Hair follicle dermal papilla cell (primary cell): ENCODE data around the gene CEBPE. TPM values are rescaled to one million over a fixed set of nuclear protein-coding genes. Genes with fewer than 3 reads are reported as not detected.

Experiments
- small RNA-seq: library from RNA; depleted of rRNA; stranded (forward); fragments of <200 nt; gene quantifications from one replicate; pipeline ENCODE3, GENCODE V24; 2012
- total RNA-seq: library from RNA; depleted of rRNA; stranded (reverse); fragments of >200 nt; gene quantifications from 2 replicates; pipeline ENCODE4 v1.2.3, GENCODE V29; 2012

CEBPE gene
- total RNA-seq = not detected in 2 replicates

DNA sequence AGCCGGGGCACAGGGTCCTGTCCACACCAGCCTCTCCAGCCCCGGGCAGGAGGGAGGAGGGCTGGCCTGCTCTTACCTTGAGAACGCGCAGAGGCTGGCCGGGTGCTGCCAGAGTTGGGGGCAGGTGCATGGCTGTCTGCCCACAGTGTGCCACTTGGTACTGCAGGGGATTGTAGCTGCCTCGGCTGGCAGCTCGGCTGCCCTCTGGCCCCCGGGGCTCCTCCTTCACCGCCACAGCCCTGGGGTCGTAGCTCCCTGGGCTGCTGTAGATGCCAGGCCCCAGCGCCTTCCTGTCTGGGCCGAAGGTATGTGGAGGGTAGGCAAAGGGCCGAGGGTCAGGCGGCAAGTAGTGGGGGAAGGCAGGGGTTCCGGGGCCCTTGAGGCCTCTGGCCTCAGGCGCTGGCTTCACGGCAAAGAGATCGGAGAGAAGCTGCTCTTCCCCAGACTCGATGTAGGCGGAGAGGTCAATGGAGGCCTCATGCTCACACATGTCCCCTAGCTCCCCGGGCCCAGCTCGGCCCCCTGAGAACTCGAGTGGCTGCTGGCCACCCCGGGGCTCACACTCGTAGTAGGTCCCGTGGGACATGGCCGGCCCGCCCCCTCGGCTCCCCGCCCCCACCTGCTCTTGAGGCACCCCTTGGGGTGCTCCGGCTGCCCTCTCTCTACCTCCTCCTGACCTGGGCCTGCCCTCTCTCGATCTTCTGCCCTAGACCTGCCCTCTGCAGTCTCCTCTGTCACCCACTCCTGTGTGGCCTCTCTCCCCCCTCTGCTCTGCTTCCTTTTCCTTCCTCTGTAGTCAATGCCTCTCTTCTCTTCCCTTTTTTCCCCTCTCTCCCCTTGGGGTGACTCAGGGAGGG, at the start of gene CEBPE:
CEBPE (minus strand) TSS at position 750 of the 857 bp plus-strand sequence; CDS start at position 586, 164 bp downstream.

DNA sequence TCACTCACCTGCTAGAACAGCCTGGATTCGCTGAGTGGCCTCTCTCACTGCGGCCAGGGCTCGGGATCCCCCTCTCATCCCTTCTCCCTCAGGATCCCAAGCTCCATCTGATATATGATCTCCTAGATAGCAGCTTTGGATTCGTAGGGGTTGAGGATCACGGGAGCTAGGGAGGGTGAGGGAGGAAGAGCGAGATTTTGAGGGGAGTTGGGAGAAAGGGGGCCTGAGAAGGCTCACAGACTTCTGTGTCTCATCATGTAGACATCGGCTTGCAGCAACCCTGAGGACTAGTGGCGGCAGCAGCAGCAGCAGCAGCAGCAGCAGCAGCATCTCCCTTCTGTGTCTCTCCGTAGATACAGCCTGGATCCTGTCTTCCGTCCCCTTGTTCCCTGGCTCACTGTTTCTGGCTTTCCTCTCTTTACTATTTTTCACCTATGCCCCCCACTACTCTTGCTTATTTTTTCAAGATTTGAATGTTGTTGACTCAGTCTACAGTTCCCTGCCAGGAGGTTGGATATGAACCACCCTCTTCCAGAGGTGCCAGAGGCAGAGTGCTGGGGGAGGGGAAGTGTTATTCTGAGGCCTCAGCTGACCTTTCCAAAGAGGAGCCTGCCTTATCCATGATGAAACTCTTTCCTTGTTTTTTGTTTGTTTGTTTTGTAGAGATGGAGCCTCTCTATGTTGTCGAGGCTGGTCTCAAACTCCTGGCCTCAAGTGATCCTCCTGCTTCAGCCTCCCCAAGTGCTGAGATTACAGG, 14.3 kb downstream of the CEBPE start, which contains the start of gene CIROP:
CIROP (minus strand) TSS at position 399 of the 757 bp plus-strand sequence; CDS start at position 330, 69 bp downstream.

DNA sequence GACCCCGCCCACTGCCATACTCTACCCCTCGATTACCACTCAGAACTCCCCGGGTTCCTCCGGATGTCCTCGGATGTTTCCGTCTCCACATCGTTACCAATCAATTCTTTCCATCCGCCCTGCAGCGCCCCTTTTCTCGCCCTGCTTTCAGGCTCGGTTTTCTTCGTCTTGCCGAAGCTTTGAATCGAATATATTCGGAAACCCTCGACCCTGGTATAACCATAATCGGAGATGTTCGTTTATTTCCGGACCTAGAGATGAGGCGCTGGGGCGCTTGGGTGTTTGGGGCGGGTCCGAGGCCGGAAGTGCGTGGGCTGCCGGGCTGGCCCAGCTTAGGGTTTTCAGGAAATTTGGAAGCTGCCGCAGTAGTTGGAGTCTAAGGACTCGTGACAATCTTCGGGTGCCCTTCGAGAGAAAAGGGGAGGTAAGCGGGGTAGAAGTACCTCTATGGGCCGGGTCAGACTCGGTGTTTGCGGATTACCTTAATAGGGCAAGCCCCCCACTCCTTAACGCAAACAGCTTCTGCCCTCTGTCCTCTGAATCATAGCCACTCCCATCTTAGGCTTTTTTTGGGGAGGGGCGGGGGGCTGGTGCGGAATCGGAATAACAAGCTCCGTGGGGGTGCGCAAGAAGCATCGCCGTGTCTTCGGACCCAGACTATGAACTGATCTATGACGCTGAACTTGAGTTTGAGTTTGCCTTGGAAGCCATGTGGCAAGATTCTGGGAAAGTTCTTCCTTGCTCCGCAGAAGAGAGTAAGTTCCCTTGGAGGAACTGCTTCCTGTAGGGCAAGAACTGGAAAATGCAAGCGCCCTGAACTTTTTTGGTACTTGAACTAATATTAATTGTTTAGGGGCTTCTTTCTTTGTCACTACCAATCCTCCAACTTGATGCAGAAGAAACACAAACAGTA, 23.6 kb downstream of the CEBPE start, which contains the start of gene C14orf119:
C14orf119 (plus strand) TSS at position 310 of the 913 bp plus-strand sequence. CDS start 2,154 bp downstream, outside the sequence.

DNA sequence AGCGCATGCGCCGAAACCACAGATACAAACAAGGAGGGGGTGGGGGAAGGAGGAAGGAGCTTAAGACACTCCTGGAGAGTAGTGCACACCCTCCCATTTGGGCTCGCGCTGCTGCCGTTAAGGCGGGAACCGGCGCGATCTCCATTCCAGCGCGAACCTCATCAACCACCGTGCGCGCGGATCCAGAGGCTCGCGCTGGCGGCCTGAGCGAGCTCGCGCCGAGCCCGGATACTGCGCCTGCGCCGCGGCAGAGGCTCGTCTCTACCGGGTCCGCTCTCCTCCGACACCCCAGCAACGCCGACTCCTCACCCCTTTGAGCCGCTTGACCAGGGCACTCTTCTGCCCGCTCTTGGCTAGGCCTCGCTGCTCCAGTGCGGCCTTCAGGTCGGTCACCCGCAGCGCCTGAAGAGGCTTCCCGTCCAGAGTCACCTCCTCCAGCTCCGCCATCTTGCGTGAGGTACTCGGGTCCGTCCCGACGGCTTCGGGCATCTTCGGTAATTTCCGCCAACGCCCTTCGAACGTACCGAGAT, 24.3 kb downstream of the CEBPE start, which contains the start of gene ACIN1:
ACIN1 (minus strand) TSS at position 471 of the 530 bp plus-strand sequence; CDS start at position 447, 24 bp downstream.

Small RNAs within 50 kb of the gene (small RNA-seq; reads per million reads assigned to genes)
- gene RNU6-1138P = not detected

Other genes starting within 250 kb of the CEBPE start
- gene LRP10, start 247.5 kb downstream of the CEBPE start, total RNA-seq = 152 and 182 TPM in 2 replicates
- gene REM2, start 236.0 kb downstream of the CEBPE start, total RNA-seq = 0.12 TPM in 1 of 2 replicates, not detected in the other
- gene RBM23, start 200.1 kb downstream of the CEBPE start, total RNA-seq = 73.2 and 156 TPM in 2 replicates
- gene PRMT5, start 189.9 kb downstream of the CEBPE start, total RNA-seq = 39.7 and 50.0 TPM in 2 replicates
- gene HAUS4, start 162.2 kb downstream of the CEBPE start, total RNA-seq = 36.3 and 37.3 TPM in 2 replicates
- 93.6 and 109 TPM in 2 replicates for gene AJUBA, start 136.7 kb downstream of the CEBPE start, total RNA-seq
- 13.1 and 15.7 TPM in 2 replicates for gene C14orf93, start 109.1 kb downstream of the CEBPE start, total RNA-seq
- gene PSMB5, start 84.4 kb downstream of the CEBPE start, total RNA-seq = 114 and 115 TPM in 2 replicates
- gene PSMB11, start 77.0 kb downstream of the CEBPE start, total RNA-seq = not detected in 2 replicates
- 2.7 and 3.6 TPM in 2 replicates for gene CDH24, start 61.7 kb downstream of the CEBPE start, total RNA-seq
- 90.7 and 115 TPM in 2 replicates for gene ACIN1, start 24.1 kb downstream of the CEBPE start, total RNA-seq
- gene C14orf119, start 23.8 kb downstream of the CEBPE start, total RNA-seq = 38.3 and 40.7 TPM in 2 replicates
- 0.12 TPM in 1 of 2 replicates, not detected in the other for gene CIROP, start 14.3 kb downstream of the CEBPE start, total RNA-seq
- gene SLC7A8, start 64.4 kb upstream of the CEBPE start, total RNA-seq = 16.2 and 17.4 TPM in 2 replicates
- not detected in 2 replicates for gene RNF212B, start 118.7 kb upstream of the CEBPE start, total RNA-seq
- gene HOMEZ, start 166.9 kb upstream of the CEBPE start, total RNA-seq = 4.1 and 5.4 TPM in 2 replicates
- 6.3 and 7.5 TPM in 2 replicates for gene PPP1R3E, start 183.6 kb upstream of the CEBPE start, total RNA-seq
- 23.0 and 24.2 TPM in 2 replicates for gene BCL2L2, start 187.6 kb upstream of the CEBPE start, total RNA-seq
- gene PABPN1, start 202.2 kb upstream of the CEBPE start, total RNA-seq = 39.8 and 42.2 TPM in 2 replicates
- gene SLC22A17, start 233.6 kb upstream of the CEBPE start, total RNA-seq = 22.5 and 27.3 TPM in 2 replicates
- 28.9 and 31.2 TPM in 2 replicates for gene EFS, start 245.9 kb upstream of the CEBPE start, total RNA-seq